Uterus (tissue), 4 donors: ENCODE results near the gene CTTNBP2. TPM values are rescaled to one million over a fixed set of nuclear protein-coding genes. Genes with fewer than 3 reads are reported as not detected.

Source experiments
- DNase-seq, 2 donors: peaks; one replicate each; pipeline ENCODE4 v3.0.0-alpha.2; 2019 to 2020
- H3K27ac ChIP-seq, 2 donors: fragments of 200-600 bp; sonication (generic); 1 replicate in 1 of 2; 2 replicates in 1 of 2; pipeline ENCODE4 v1.5.1; 2016 to 2018
- H3K27me3 ChIP-seq, 2 donors: fragments of 200-600 bp; sonication (generic); one replicate each; pipeline ENCODE4 v1.5.1; 2018 to 2019; ENCODE audit warnings: control low read depth in 1 of 2
- H3K36me3 ChIP-seq, 2 donors: fragments of 200-600 bp; sonication (generic); one replicate each; pipeline ENCODE4 v1.5.1; 2019; ENCODE audit warnings: control low read depth in 1 of 2
- H3K4me1 ChIP-seq, 2 donors: fragments of 200-600 bp; sonication (generic); one replicate each; pipeline ENCODE4 v1.5.1; 2018 to 2019; ENCODE audit warnings: control low read depth in 1 of 2
- H3K4me3 ChIP-seq, 2 donors: fragments of 200-600 bp; sonication (generic); 1 replicate in 1 of 2; 2 replicates in 1 of 2; pipeline ENCODE4 v1.5.1; 2018 to 2019; ENCODE audit warnings: mild to moderate bottlenecking in 1 of 2
- H3K9me3 ChIP-seq, 2 donors: fragments of 200-600 bp; sonication (generic); one replicate each; pipeline ENCODE4 v1.5.1; 2019; ENCODE audit warnings: control low read depth in 1 of 2
- CTCF ChIP-seq, 4 experiments: fragments of 200-600 bp in 2 of 4; fragments of 450-650 bp in 2 of 4; sonication (generic) in 2 of 4; IDR thresholded peaks; one replicate each; pipeline ENCODE4 v1.5.1; 2016 to 2019; ENCODE audit warnings: antibody characterized with exemption in 4 of 4, mild to moderate bottlenecking in 2 of 4, moderate library complexity in 1 of 4
- POLR2A ChIP-seq, 2 donors: fragments of 450-650 bp; IDR thresholded peaks; one replicate each; pipeline ENCODE4 v1.6.1; 2016; ENCODE audit warnings: antibody characterized with exemption in 2 of 2, mild to moderate bottlenecking in 1 of 2, moderate library complexity in 1 of 2
- intact Hi-C: fragments of 100-400 bp; cut with DNase I; formaldehyde crosslinking; loops from one replicate; pipeline ENCODE4 v1.15.1; 2023; ENCODE audit warnings: low total_unique reads
- total RNA-seq, 4 donors: library from RNA; depleted of rRNA in 3 of 4; stranded (reverse); fragments of >200 nt in 3 of 4; gene quantifications; one replicate each; pipeline versions ENCODE4 v1.1.0 to v1.2.4, GENCODE V29; 2014 to 2023
- donor health status: DM: yes; HTN: yes; CAD: no.

The CTTNBP2 gene
- total RNA-seq, 4 donors from 2014 or later = 16.4 to 87.9 (median 35.0) TPM

DNA sequence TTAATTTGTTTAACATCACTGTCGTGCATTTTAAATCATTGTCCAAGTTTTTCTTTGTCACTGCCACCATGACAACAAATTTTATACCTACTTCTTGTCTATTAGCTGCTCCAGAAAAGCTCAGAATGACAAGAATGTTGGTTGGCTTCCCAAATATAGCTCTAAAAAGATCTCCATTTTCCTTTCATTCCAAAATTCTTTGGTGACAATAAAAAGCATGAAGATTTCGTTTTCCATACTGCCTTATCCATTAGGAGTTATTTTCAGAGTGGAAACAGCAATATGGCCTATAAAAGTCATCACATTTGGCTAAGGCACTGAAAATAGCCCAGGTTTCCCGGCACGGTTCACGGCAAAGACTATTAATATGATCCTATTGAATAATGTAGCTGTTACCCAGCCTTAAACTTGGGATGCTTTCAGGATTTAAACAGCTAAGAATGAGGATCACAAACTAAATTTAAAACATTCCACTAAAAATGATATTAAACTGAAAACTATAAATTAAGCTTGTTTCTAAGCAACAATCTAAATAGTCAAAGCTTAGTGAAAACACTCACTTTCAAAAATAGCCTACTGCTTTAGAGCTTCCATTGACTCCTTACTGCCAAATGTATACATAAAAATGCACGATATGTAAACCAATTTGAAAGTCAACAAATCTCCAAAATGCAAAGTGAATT, 2.7 kb downstream of the CTTNBP2 start:
- TF ChIP-seq CTCF (IDR thresholded peaks at IDR 0.05) = no peak
- TF ChIP-seq POLR2A (IDR thresholded peaks at IDR 0.05) = no peak
- H3K9me3 ChIP-seq = no peaks in the 10 kb centered on the region
- DNase-seq = no peak
- H3K4me3 ChIP-seq = peak overlapping the region in 1 of 2 donors; percentile 72
- H3K27ac ChIP-seq = peak overlapping the region; percentile 87 to 92
- no peaks in the 10 kb centered on the region for H3K27me3 ChIP-seq
- intact Hi-C loops = no loop called here
- H3K36me3 ChIP-seq = no peaks in the 10 kb centered on the region
- H3K4me1 ChIP-seq = peaks cover 0 to 6% of the 10 kb centered on the region in 2 donors

DNA sequence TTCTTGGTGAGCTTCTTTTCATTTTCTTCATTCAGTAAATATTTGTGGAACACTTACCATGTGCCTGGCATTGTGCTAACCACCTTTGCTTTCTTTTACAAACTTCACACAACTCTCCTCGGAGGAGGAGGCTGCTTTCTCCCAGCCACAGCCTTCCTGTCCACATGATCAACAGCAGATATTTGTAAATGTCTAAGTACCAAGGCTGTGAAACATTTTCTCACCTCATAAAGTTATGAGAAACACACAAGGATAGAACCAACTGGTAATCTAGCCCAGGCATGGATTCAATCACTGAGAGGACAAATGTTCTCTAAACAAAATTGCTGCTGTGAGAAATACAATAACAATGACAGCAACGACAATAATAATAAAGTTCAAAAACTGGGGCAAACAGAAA, 3.9 kb downstream of the CTTNBP2 start:
- Histone ChIP-seq H3K27me3 (no peaks in the 10 kb centered on the region), H3K4me1 (peaks cover 0 to 4% of the 10 kb centered on the region in 2 donors), H3K9me3 (no peaks in the 10 kb centered on the region), H3K4me3 (no peak overlapping the region), H3K36me3 (no peaks in the 10 kb centered on the region), H3K27ac (no peak overlapping the region)
- intact Hi-C loops = no loop called here
- TF ChIP-seq POLR2A (IDR thresholded peaks at IDR 0.05) = no peak
- no peak for TF ChIP-seq CTCF (IDR thresholded peaks at IDR 0.05)
- no peak for DNase-seq

- Histone ChIP-seq H3K4me1 (no peaks in the 10 kb centered on the region), H3K27ac (no peak overlapping the region), H3K9me3 (no peaks in the 10 kb centered on the region), H3K36me3 (no peaks in the 10 kb centered on the region), H3K27me3 (no peaks in the 10 kb centered on the region), H3K4me3 (no peak overlapping the region)
- TF ChIP-seq CTCF (IDR thresholded peaks at IDR 0.05) = no peak
- TF ChIP-seq POLR2A (IDR thresholded peaks at IDR 0.05) = no peak
- no peak for DNase-seq
- intact Hi-C loops = no loop called here
These were observed 9.6 kb downstream of the CTTNBP2 start for GRCh38 chr7:117863618-117864017.

- H3K36me3 ChIP-seq = no peaks in the 10 kb centered on the region
- no peak overlapping the region for H3K4me3 ChIP-seq
- intact Hi-C loops = no loop called here
- no peak overlapping the region for H3K27ac ChIP-seq
- H3K4me1 ChIP-seq = no peaks in the 10 kb centered on the region
- no peaks in the 10 kb centered on the region for H3K9me3 ChIP-seq
- no peak for DNase-seq
- TF ChIP-seq POLR2A (IDR thresholded peaks at IDR 0.05) = no peak
- TF ChIP-seq CTCF (IDR thresholded peaks at IDR 0.05) = no peak
- H3K27me3 ChIP-seq = no peaks in the 10 kb centered on the region
These were observed 10.9 kb downstream of the CTTNBP2 start for GRCh38 chr7:117862378-117862777.

DNA sequence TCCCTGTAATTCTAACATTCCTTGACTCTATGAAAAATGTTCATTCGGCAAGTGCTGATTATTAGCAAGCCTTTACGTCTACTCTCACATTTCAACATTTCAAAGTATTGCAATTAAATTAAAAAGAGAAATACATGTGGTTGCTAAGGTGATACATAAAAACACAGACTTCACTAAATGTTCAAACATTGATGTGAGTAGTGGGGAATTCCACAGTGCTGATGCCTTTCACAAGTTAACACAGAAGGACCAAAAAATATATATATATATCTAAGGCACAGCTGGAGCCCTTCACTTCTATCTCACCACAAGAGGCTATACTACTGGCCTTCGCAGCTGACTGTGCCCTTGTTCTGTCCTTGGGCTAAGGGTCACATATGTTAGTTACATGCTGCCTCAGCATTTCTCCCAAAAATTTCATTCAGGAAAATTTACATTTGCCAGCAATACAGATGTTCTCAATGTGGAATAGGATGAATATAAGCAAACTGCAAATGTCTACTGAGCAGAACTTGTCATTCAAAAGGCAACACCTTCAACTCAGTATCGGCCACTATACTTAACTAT, 13.9 kb downstream of the CTTNBP2 start:
- intact Hi-C loops = no loop called here

More for the DNA sequence above, 13.9 kb downstream of the CTTNBP2 start:
- Histone ChIP-seq H3K4me1 (no peaks in the 10 kb centered on the region), H3K27ac (no peak overlapping the region), H3K9me3 (no peaks in the 10 kb centered on the region), H3K36me3 (no peaks in the 10 kb centered on the region), H3K27me3 (no peaks in the 10 kb centered on the region), H3K4me3 (no peak overlapping the region)
- DNase-seq = no peak
- TF ChIP-seq CTCF (IDR thresholded peaks at IDR 0.05) (no peak), POLR2A (IDR thresholded peaks at IDR 0.05) (no peak)
